Thoracic aorta (tissue), 2 donors: Measurements from ENCODE around the gene GON7. TPM values are rescaled to one million over a fixed set of nuclear protein-coding genes. Genes with fewer than 3 reads are reported as not detected.
"Not testable (repeated sequence)": the region's sequence is repeated elsewhere in the genome, so short reads cannot be mapped to it uniquely, and the experiment has no call there.

ENCODE experiments used
- ATAC-seq: fragments of 150-250 bp; one replicate; pipeline ENCODE4 v1.8.0; 2017; ENCODE audit warnings: low read depth; ENCODE audit not compliant: insufficient number of reproducible peaks, low FRiP score
- DNase-seq: peaks from one replicate; pipeline ENCODE4 v3.0.0-alpha.2; 2020; ENCODE audit warnings: low spot score
- H3K27ac ChIP-seq, 2 donors: fragments of 200-600 bp; sonication (generic); 1 replicate in 1 of 2; 2 replicates in 1 of 2; pipeline ENCODE4 v1.5.1; 2016; ENCODE audit warnings: mild to moderate bottlenecking in 2 of 2, moderate library complexity in 2 of 2
- H3K27me3 ChIP-seq: fragments of 200-600 bp; sonication (generic); replicated peaks from 2 replicates; pipeline ENCODE4 v1.6.0; 2016; ENCODE audit warnings: mild to moderate bottlenecking; ENCODE audit not compliant: insufficient read depth
- H3K36me3 ChIP-seq: fragments of 200-600 bp; sonication (generic); one replicate; pipeline ENCODE4 v1.5.1; 2016
- H3K4me1 ChIP-seq, 2 donors: fragments of 200-600 bp; sonication (generic); 1 replicate in 1 of 2; 2 replicates in 1 of 2; pipeline versions ENCODE4 v1.5.1 to v1.6.0; 2016; ENCODE audit warnings: low read depth in 2 of 2, mild to moderate bottlenecking in 1 of 2; ENCODE audit not compliant: control insufficient read depth in 1 of 2
- H3K4me3 ChIP-seq: fragments of 200-600 bp; sonication (generic); 2 replicates; pipeline ENCODE4 v1.5.1; 2016; ENCODE audit warnings: mild to moderate bottlenecking
- H3K9me3 ChIP-seq: fragments of 200-600 bp; sonication (generic); 2 replicates; pipeline ENCODE4 v1.5.1; 2016
- CTCF ChIP-seq: fragments of 200-600 bp; sonication (generic); IDR thresholded peaks from one replicate; pipeline ENCODE4 v1.5.1; 2019; ENCODE audit warnings: antibody characterized with exemption
- total RNA-seq, 2 donors: library from RNA; depleted of rRNA; stranded (reverse); fragments of >200 nt; gene quantifications; one replicate each; pipeline versions ENCODE4 v1.1.0 to v1.2.3, GENCODE V29; 2016

Gene GON7
- total RNA-seq, 2 donors from 2014 or later: 3.1 to 3.2 TPM

- H3K27me3 ChIP-seq: no peaks in the 10 kb centered on the region
- TF ChIP-seq CTCF: peak; percentile 36
- peak; percentile 23 for DNase-seq
- H3K9me3 ChIP-seq: no peaks in the 10 kb centered on the region
- peak; percentile 99 for ATAC-seq
- H3K4me3 ChIP-seq: peak within 1 kb of the TSS; percentile 99
- no peaks in the 10 kb centered on the region for H3K36me3 ChIP-seq
- peak within 1 kb of the TSS; percentile 97 to 98 for H3K27ac ChIP-seq
- H3K4me1 ChIP-seq: peaks cover 9 to 24% of the 10 kb centered on the region in 2 donors
Measured at GRCh38 chr14:93184391-93185348, 22.2 kb downstream of the GON7 start, which contains the start of the genes LYSET and MOAP1. Gene LYSET (plus strand): TSS chr14:93185317. CDS start chr14:93185406, 89 bp downstream. Gene MOAP1 (minus strand): TSS chr14:93184897. CDS start chr14:93184242, 655 bp downstream.

DNA sequence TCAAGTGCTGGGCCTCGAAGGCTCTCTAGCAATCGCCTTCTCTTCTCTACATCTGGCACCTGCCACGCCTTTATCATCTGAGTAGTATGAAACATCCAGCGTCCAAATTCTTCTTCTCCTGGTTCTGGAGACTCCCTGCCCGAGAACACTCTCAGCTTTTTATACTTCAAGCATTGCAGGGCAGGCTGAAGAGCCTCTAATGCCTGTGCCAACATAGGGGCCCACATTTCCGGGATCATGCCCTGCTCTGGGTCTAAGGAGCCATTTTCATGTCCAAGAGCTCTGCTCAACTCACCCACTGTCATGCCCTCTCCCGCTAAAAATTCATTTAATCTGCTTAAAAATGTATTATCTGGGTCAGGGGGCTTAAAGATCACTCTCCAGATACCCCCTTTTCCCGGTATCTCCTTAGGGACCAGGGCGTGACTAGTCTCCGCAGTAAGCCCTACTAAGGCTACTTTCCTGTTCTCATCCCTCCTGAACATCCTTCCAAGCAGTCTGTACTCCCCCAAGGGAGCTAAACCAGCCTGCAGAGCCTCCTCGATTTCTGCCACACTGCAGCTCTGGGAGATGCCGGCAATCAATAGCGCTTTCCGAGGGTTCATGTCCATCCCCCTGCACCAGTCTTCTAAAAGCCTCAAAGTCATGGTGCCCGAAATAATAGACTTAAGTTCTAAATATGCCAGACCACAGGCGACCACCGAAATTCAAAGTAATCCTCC is 23.1 kb downstream of the GON7 start:
- H3K4me3 ChIP-seq: peak overlapping the region; percentile 99
- DNase-seq (no peak), ATAC-seq (no peak)
- no peak for TF ChIP-seq CTCF
- H3K27me3 ChIP-seq: no peaks in the 10 kb centered on the region
- no peaks in the 10 kb centered on the region for H3K36me3 ChIP-seq
- H3K27ac ChIP-seq: peak overlapping the region; percentile 97 to 98
- H3K9me3 ChIP-seq: no peaks in the 10 kb centered on the region
- H3K4me1 ChIP-seq: peaks cover 9 to 24% of the 10 kb centered on the region in 2 donors

- TF ChIP-seq CTCF: no peak
- no peak for DNase-seq
Measured at GRCh38 chr14:93175492-93175891, 31.4 kb downstream of the GON7 start.

GRCh38 chr14:93174731-93175130 is 32.1 kb downstream of the GON7 start:
- not testable (repeated sequence) for ATAC-seq, H3K27me3 ChIP-seq, H3K4me3 ChIP-seq, DNase-seq, H3K9me3 ChIP-seq, H3K4me1 ChIP-seq, H3K27ac ChIP-seq, H3K36me3 ChIP-seq

More at GRCh38 chr14:93175492-93175891, 31.4 kb downstream of the GON7 start:
- H3K27me3 ChIP-seq: no peaks in the 10 kb centered on the region
- no peaks in the 10 kb centered on the region for H3K9me3 ChIP-seq
- no peak overlapping the region for H3K4me3 ChIP-seq
- no peak overlapping the region for H3K27ac ChIP-seq
- H3K4me1 ChIP-seq: no peaks in the 10 kb centered on the region
- no peak for ATAC-seq
- H3K36me3 ChIP-seq: no peaks in the 10 kb centered on the region

DNA sequence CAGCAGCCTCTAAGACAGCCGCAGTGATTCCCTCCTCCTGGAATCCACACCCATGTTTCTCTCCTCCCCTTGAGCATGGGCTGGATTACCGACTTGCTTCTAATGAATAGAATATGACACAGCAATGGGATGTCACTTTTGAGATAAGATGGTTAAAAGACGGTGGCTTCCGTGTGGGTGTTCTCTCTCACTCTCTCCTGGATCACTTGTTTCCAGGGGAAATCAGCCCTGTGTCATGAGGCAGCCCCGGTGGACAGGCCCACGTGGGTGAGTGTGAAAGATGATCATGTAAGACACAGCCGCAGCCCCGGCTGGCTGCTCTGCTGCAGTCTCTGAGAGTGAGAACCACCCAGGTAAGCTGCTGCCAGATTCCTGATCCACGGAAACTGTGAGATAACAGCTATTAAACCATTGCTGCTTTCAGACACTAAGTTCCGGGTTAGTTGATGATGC is 32.9 kb downstream of the GON7 start:
- Histone ChIP-seq H3K27ac (no peak overlapping the region), H3K27me3 (no peaks in the 10 kb centered on the region), H3K36me3 (no peaks in the 10 kb centered on the region), H3K4me1 (no peaks in the 10 kb centered on the region), H3K4me3 (no peak overlapping the region), H3K9me3 (no peaks in the 10 kb centered on the region)
- no peak for TF ChIP-seq CTCF
- DNase-seq (no peak), ATAC-seq (no peak)
